OCI-LY3 (cell line): ENCODE results near the gene HNRNPUL2.

ENCODE experiments used
- H2AFZ ChIP-seq: fragments of 200-600, 300-600 bp; shearing (Covaris generic); 2 replicates; pipeline ENCODE4 v1.6.0; 2014; ENCODE audit warnings: antibody characterized with exemption, low read depth, low read length
- H3K27ac ChIP-seq: fragments of 200-600, 300-600 bp; sonication (generic); 2 replicates; pipeline ENCODE4 v1.5.1; 2014; ENCODE audit warnings: mild to moderate bottlenecking, low read length, moderate library complexity, mixed read lengths
- H3K27me3 ChIP-seq: fragments of 200-600, 300-600 bp; sonication (generic); 2 replicates; pipeline ENCODE4 v1.6.1; 2014; ENCODE audit warnings: low read depth, low read length, mixed read lengths
- H3K36me3 ChIP-seq: fragments of 200-600, 300-600 bp; sonication (generic); replicated peaks from 2 replicates; pipeline ENCODE3; 2014; ENCODE audit warnings: low read depth, low read length, mixed read lengths
- H3K4me1 ChIP-seq: fragments of 300-600, 200-600 bp; sonication (generic); 2 replicates; pipeline ENCODE4 v1.6.1; 2014; ENCODE audit warnings: low read length, mixed read lengths
- H3K4me2 ChIP-seq: fragments of 200-600, 300-600 bp; sonication (generic); 2 replicates; pipeline ENCODE4 v1.6.1; 2014; ENCODE audit warnings: low read length, mixed read lengths
- H3K4me3 ChIP-seq: fragments of 300-600, 200-600 bp; sonication (generic); 2 replicates; pipeline ENCODE4 v1.5.1; 2014; ENCODE audit warnings: antibody characterized with exemption, mild to moderate bottlenecking, low read length, moderate library complexity
- H3K79me2 ChIP-seq: fragments of 300-600, 200-600 bp; shearing (Covaris generic); 2 replicates; pipeline ENCODE4 v1.6.1; 2014; ENCODE audit warnings: mild to moderate bottlenecking, low read length, mixed read lengths
- H3K9ac ChIP-seq: fragments of 300-600, 200-600 bp; shearing (Covaris generic); 2 replicates; pipeline ENCODE4 v1.6.0; 2014; ENCODE audit warnings: mild to moderate bottlenecking, low read length, moderate library complexity
- H3K9me3 ChIP-seq: fragments of 200-600, 300-600 bp; shearing (Covaris generic); 2 replicates; pipeline ENCODE4 v1.6.1; 2014; ENCODE audit warnings: low read length, mixed read lengths; ENCODE audit not compliant: insufficient read depth
- H4K20me1 ChIP-seq: fragments of 200-600, 300-600 bp; sonication (generic); 2 replicates; pipeline ENCODE4 v1.6.1; 2016; ENCODE audit warnings: low read length, mixed read lengths; ENCODE audit not compliant: insufficient read depth
- CTCF ChIP-seq: fragments of 200-600, 300-600 bp; sonication (generic); IDR thresholded peaks from 2 replicates; pipeline ENCODE4 v1.5.1; 2014; ENCODE audit warnings: antibody characterized with exemption, low read length, low read depth
- EZH2phosphoT487 ChIP-seq: fragments of 200-600 bp; shearing (Covaris generic); IDR thresholded peaks from 2 replicates; pipeline ENCODE4 v1.6.1; 2018; ENCODE audit warnings: antibody characterized with exemption, mixed run types, low read depth

Gene HNRNPUL2

GRCh38 chr11:62726156-62726914 lies 922 bp downstream of the HNRNPUL2 start:
- no peak overlapping the region for H2AFZ ChIP-seq
- peak overlapping the region; percentile 99 for H3K9ac ChIP-seq
- peaks cover 17% of the 10 kb centered on the region for H3K4me1 ChIP-seq
- H3K4me2 ChIP-seq: peak overlapping the region; percentile 91
- H3K27me3 ChIP-seq: no peaks in the 10 kb centered on the region
- H3K36me3 ChIP-seq: peaks cover 51% of the 10 kb centered on the region
- TF ChIP-seq CTCF (no peak), EZH2phosphoT487 (no peak)
- H3K9me3 ChIP-seq: no peaks in the 10 kb centered on the region
- peaks cover 28% of the 10 kb centered on the region for H4K20me1 ChIP-seq
- H3K79me2 ChIP-seq: peaks cover 86% of the 10 kb centered on the region
- H3K27ac ChIP-seq: peak overlapping the region; percentile 96
- peak overlapping the region; percentile 91 for H3K4me3 ChIP-seq

- Histone ChIP-seq H3K9me3 (no peaks in the 10 kb centered on the region), H3K4me1 (peaks cover 17% of the 10 kb centered on the region), H3K27ac (peak overlapping the region; percentile 96), H3K9ac (peak overlapping the region; percentile 99), H3K4me3 (peak overlapping the region; percentile 91), H3K79me2 (peaks cover 88% of the 10 kb centered on the region), H2AFZ (no peak overlapping the region), H3K4me2 (peak overlapping the region; percentile 91), H4K20me1 (peaks cover 28% of the 10 kb centered on the region), H3K27me3 (no peaks in the 10 kb centered on the region), H3K36me3 (peaks cover 55% of the 10 kb centered on the region)
- TF ChIP-seq EZH2phosphoT487 (no peak), CTCF (no peak)
Observed at GRCh38 chr11:62725646-62726045, 1.6 kb downstream of the HNRNPUL2 start.

- no peak overlapping the region for H2AFZ ChIP-seq
- 0 out of 2 replicates have a peak overlapping the region, but pooled peaks have one; percentile 99 for H3K9ac ChIP-seq
- H3K9me3 ChIP-seq: no peaks in the 10 kb centered on the region
- H4K20me1 ChIP-seq: peaks cover 28% of the 10 kb centered on the region
- TF ChIP-seq EZH2phosphoT487: no peak
- no peak for TF ChIP-seq CTCF
- no peak overlapping the region for H3K27ac ChIP-seq
- peaks cover 9% of the 10 kb centered on the region for H3K4me1 ChIP-seq
- H3K4me3 ChIP-seq: peak overlapping the region; percentile 91; the same call in 1 of the 2 replicates
- H3K79me2 ChIP-seq: peaks cover 84% of the 10 kb centered on the region
- H3K27me3 ChIP-seq: no peaks in the 10 kb centered on the region
- peaks cover 66% of the 10 kb centered on the region for H3K36me3 ChIP-seq
- H3K4me2 ChIP-seq: peak overlapping the region; percentile 91
Observed at GRCh38 chr11:62724171-62724570, 3.1 kb downstream of the HNRNPUL2 start.

GRCh38 chr11:62721994-62722393 lies 5.3 kb downstream of the HNRNPUL2 start:
- Histone ChIP-seq H3K4me3 (no peak overlapping the region), H3K27me3 (no peaks in the 10 kb centered on the region), H4K20me1 (peaks cover 28% of the 10 kb centered on the region), H3K9ac (no peak overlapping the region), H3K27ac (no peak overlapping the region), H3K79me2 (peaks cover 89% of the 10 kb centered on the region), H3K4me2 (no peak overlapping the region), H3K9me3 (no peaks in the 10 kb centered on the region), H2AFZ (no peak overlapping the region), H3K4me1 (peaks cover 9% of the 10 kb centered on the region), H3K36me3 (peaks cover 82% of the 10 kb centered on the region)
- peak; percentile 4; the same call in 1 of the 2 replicates for TF ChIP-seq CTCF
- no peak for TF ChIP-seq EZH2phosphoT487
